ENCODE measurements around the gene PPP1R12A.
A peak's percentile ranks its signal among the peaks of the same experiment; 100 is the strongest.
"Not testable (repeated sequence)": the region's sequence is repeated elsewhere in the genome, so short reads cannot be mapped to it uniquely, and the experiment has no call there.

Gene PPP1R12A

GRCh38 chr12:79935021-79935623, at the start of gene PPP1R12A:
TSS of gene PPP1R12A (minus strand) at chr12:79935097. CDS start at chr12:79934931, 166 bp downstream.
- DNase-seq = peak; percentile 94 to 97

GRCh38 chr12:79983986-79984620, 49.2 kb upstream of the PPP1R12A start:
- no peak for DNase-seq

- DNase-seq = no peak
Measured at GRCh38 chr12:79983492-79983891, 48.6 kb upstream of the PPP1R12A start.

- DNase-seq = no peak
Measured at GRCh38 chr12:79982086-79983062, 47.5 kb upstream of the PPP1R12A start.

- DNase-seq = no peak
Measured at GRCh38 chr12:79978692-79979091, 43.8 kb upstream of the PPP1R12A start.

- not testable (repeated sequence) for DNase-seq
Measured at GRCh38 chr12:79977856-79978460, 43.1 kb upstream of the PPP1R12A start.

GRCh38 chr12:79975143-79975542, 40.2 kb upstream of the PPP1R12A start:
- DNase-seq = no peak

- DNase-seq = no peak
Measured at GRCh38 chr12:79973801-79974200, 38.9 kb upstream of the PPP1R12A start.

GRCh38 chr12:79964100-79964627, 29.3 kb upstream of the PPP1R12A start:
- no peak for DNase-seq

GRCh38 chr12:79961411-79961810, 26.5 kb upstream of the PPP1R12A start:
- no peak for DNase-seq

GRCh38 chr12:79959484-79959883, 24.6 kb upstream of the PPP1R12A start:
- no peak for DNase-seq

- DNase-seq = no peak
Measured at GRCh38 chr12:79956896-79957295, 22.0 kb upstream of the PPP1R12A start.

- no peak for DNase-seq
Measured at GRCh38 chr12:79955561-79955960, 20.7 kb upstream of the PPP1R12A start.

- DNase-seq = no peak
Measured at GRCh38 chr12:79954037-79954610, 19.2 kb upstream of the PPP1R12A start.

- no peak for DNase-seq
Measured at GRCh38 chr12:79949098-79949497, 14.2 kb upstream of the PPP1R12A start.

- no peak for DNase-seq
Measured at GRCh38 chr12:79945433-79945832, 10.5 kb upstream of the PPP1R12A start.

- no peak for DNase-seq
Measured at GRCh38 chr12:79944565-79944964, 9.7 kb upstream of the PPP1R12A start.

GRCh38 chr12:79942846-79943245, 7.9 kb upstream of the PPP1R12A start:
- DNase-seq = not testable (repeated sequence)

GRCh38 chr12:79939728-79940310, 4.9 kb upstream of the PPP1R12A start:
- no peak for DNase-seq

GRCh38 chr12:79938843-79939242, 3.9 kb upstream of the PPP1R12A start:
- no peak for DNase-seq

GRCh38 chr12:79936670-79937069, 1.8 kb upstream of the PPP1R12A start:
- DNase-seq = peak in 1 of 2 experiments; percentile 29

Data from SW 1271 (cell line).